HG03469 (cell line): ENCODE data around the gene CORO7.
"Not testable (repeated sequence)": the region's sequence is repeated elsewhere in the genome, so short reads cannot be mapped to it uniquely, and the experiment has no call there.

Experiments used
- ATAC-seq: cut with Tn5 transposase; IDR thresholded peaks from one replicate; pipeline ENCODE4 v1.9.1; 2021; ENCODE audit warnings: mild to moderate bottlenecking, moderate library complexity, moderate number of reproducible peaks; ENCODE audit not compliant: unreplicated experiment

Gene CORO7

DNA sequence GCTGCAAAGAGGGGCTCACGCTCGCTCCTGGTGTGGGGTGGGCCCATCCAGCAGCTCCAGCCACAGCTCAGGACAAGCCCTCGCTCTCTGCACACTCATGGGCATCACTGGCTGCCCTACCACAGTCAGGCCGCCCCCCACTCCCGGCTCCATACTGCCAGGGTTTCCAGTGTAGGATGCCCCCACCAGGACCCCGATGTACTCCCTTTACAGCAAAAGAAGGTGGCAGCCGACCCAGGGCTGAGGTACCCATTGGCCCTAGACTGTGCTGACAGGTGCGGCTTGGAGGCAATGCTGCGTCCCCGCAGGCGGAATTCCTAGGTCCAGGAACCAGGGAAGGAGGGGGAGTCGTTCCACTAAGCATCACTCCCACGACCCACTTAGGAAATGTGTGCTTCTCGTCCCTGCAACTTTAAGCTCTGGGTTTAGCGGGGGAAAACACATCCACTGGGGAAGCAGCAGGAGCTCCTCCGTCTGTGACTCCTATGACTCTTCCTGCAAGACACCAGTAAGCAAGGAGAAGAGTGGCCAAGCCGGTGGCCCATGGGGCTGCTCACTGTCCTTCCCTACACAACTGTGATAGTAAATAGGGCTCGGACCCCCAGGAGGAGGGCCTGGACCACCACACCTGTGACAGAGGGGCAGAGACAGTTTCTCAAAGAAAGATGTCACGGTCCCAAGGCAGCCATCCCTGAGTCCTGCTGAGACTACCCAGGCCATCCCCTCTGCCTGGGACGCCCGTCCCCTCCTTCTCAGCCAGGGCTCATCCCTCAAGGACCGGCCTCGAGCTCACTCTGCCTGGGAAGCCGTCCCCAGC, 13.1 kb downstream of the CORO7 start:
- ATAC-seq: no peak

GRCh38 chr16:4402439-4403132, 13.8 kb downstream of the CORO7 start:
- no peak for ATAC-seq

DNA sequence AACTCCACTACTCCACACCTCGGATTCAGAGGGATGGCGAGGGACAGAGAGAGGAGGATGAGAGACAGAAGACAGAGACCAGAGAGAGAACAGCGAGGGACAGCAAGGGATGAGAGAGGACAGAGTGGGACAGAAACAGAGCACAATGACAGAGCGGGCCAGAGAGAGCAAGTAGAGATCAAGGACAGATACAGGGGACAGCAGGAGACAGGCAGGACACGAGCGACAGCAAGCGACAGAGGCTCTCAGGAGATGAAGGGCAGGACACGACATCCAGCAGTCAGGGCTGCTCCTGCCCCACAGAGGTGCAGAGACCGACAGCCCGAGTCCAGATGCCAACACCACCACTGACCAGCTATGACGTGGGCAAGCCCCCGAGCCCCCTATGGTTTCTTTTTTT, 14.9 kb downstream of the CORO7 start:
- ATAC-seq: no peak

DNA sequence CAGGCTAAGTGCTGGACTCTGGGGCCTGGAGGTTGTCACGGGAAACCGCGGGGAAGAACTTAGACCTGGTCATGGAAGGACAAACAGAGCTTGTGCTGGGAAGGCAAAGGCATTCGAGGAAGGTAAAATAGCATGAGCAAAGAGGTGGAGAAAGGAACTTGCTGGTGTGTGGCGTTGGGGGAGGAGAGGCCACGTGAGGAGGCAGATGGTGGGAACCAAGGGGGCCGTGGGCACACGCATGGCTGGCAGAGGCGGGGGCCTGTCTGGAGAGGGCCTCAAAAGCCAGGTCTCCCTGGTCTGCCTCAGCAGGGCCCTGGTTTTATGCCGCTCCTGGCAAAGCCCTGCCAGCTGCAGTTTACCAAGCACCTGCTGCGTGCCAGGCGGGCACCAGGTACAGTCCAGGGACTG, 15.3 kb downstream of the CORO7 start:
- ATAC-seq: no peak

DNA sequence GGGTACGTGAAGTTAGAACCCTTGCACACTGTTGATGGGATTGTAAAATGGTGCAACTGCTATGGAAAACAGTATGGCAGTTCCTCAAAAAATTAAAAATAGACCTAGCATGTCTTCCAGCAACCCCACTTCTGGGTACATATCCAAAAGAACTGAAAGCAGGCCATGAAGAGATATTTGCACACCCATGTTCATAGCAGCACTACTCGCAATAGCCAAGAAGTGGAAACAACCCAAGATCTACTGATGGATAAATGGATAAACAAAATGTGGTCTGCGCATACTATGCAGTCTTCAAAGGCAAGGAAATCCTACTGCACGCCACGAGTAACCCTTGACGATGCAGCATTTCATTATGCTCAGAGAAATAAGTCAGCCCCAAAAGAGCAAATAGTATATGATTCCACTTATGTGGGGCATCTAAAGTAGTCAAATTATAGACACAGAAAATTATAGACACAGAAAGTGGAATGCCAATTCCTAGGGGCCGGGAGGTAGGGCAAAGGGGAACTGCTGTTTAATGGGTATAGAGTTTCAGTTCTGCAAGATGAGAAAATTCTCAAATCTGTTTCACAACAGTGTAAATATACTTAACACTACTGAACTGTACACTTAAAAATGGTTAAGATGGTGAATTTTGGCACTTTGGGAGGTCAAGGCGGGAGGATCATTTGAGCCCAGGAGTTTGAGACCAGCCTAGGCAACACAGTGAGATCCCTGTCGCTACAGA, 17.2 kb downstream of the CORO7 start:
- no peak for ATAC-seq

- no peak for ATAC-seq
Measured at GRCh38 chr16:4395055-4395726, 21.2 kb downstream of the CORO7 start.

DNA sequence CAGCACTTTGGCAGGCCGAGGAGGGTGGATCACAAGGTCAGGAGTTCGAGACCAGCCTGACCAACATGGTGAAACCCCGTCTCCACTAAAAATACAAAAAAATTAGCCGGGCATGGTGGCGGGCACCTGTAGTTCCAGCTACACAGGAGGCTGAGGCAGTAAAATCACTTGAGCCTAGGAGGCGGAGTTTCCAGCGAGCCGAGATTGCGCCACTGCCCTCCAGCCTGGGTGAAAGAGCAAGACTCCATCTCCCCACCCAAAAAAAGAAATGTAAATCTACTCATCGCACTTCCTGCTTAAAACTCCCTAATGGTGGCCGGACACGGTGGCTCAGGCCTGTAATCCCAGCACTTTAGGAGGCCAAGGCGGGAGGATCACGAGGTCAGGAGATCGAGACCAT, 22.5 kb downstream of the CORO7 start:
- ATAC-seq: not testable (repeated sequence)

DNA sequence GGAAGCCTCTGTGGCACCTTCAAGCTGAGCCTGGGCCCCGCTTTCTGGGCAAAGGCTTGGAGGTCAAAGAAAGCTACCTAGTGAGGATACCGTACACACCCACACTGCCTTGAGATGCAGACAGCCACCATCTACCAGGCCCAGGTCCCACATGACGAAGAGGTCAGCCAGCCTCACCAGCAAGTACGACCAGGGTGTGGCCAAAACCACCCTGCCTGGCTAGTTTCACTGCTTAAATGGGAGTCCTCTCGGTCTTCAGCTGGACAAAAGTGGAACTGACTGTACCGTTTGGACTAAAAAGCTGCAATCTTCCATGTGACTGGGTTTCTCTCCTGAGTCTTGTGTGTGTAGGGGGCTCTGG, 23.2 kb downstream of the CORO7 start:
- no peak for ATAC-seq

DNA sequence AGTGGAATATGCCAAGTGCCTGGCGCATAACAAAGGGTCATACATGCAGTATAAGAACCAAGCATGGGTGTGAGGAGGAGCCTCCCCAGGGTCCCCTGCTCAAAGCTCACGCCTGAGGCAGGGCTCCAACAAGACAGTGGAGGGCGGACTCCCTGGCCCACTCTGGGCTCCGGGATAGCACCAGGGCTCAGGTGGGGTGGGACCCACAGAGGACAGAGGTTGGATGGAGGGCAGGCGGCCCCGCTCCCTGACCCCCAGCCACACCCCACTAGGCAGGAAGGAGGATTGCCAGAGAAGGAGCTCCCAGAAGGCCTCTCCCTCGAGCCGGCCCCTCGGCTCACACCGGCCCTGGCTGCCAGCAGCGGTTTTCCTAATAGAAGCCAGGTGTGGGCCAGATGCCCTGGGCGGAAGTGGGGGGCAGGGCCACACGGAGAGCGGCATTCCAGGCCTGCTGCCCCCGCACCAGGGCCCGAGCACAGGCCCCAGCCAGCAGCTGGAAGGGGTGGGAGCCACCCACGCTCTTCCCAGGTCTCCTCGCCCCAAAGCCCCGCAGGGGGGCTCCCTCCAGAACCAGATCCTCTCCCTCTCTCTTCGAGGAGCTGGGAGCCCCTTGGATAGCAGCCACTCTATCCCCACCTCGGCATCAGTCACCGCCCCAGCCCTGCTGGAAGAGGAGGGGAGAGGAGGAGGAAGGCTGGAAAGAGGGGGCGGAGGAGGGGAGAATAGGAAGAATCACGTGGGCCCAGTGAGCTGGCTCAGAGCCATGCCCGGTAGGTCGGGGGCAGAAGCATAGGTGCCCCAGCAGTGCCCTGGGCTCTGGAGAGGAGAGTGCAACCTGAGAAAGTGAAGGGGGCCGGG, 23.8 kb downstream of the CORO7 start:
- ATAC-seq: no peak

GRCh38 chr16:4391631-4392381, 24.6 kb downstream of the CORO7 start:
- no peak for ATAC-seq

- ATAC-seq: no peak
Measured at GRCh38 chr16:4390266-4391260, 25.8 kb downstream of the CORO7 start.

GRCh38 chr16:4389051-4389955, 27.1 kb downstream of the CORO7 start:
- no peak for ATAC-seq

GRCh38 chr16:4388271-4389021, 27.9 kb downstream of the CORO7 start:
- no peak for ATAC-seq

DNA sequence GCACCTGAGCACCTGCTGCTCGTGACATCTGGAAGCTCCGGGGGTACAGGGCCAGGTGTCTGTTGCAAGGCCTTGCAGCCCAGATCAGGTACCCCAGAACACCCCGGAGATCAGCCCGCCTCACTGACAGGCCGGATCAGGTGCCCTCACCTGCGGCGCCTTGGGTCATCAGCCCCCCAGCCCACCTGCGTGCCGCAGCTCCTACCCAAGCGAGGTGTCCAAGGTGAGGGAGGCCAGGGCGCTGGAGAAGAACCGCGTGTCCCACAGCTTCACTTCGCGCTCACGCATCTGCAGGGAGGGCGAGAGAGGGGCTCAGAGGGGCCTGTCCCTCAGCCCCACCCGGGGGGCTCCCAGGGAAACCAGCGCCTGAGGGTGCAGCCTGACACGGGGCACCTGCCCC, 28.6 kb downstream of the CORO7 start:
- ATAC-seq: no peak

- ATAC-seq: no peak
Measured at GRCh38 chr16:4386951-4387565, 29.3 kb downstream of the CORO7 start.

DNA sequence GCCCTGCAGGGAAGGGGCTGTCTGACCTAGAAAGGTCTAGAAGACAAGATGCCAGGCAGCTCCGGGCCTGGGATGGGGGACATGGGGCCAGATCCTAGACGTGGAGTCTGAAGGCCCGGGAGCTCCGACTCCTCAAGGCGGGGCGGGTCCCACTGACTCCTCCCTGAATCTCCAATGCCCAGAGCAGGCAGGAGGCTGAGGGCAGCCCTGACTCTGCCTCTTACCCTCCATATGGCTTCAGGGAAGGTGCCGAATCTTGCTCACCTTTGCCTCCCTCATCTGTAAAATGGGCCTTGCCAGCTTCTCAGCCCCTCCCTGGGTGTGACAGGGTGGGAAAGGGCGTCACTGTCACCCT, 30.0 kb downstream of the CORO7 start:
- ATAC-seq: no peak
